ENCODE results near the gene DCC. TPM values are rescaled to one million over a fixed set of nuclear protein-coding genes. Genes with fewer than 3 reads are reported as not detected.

The DCC gene
- total RNA-seq, 2 donors from 2014 or later: 0.33 TPM; not detected in 1

DNA sequence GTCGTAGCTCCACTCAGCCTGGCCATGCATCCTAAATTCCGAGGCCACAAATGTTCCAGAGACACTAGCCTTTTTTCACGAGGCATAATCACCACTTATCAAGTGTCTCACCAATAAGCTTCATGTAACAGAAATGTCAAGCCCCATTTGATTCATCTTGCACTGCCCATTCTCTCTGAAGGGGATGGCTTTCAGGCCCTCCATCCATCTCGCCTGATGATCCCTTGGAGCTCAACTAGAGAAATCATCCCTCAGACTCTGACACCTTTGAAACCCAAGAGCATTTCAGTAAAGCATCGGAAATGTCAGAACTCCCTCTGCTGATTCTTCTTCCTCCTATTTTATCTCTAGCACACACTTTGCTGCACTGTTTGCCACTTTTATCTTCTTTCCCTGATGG lies 91.7 kb downstream of the DCC start:
- DNase-seq: no peak
- H3K27ac ChIP-seq: no peak overlapping the region
- no peaks in the 10 kb centered on the region for H3K36me3 ChIP-seq (replicated peaks in 1 of 2; ENCODE audit: insufficient read depth in 1 of 2, low read depth in 2 of 2)
- H3K4me3 ChIP-seq: no peak overlapping the region
- no peaks in the 10 kb centered on the region for H3K9me3 ChIP-seq
- 59 to 72% methylated on average over 5 of the region's 5 CpGs for WGBS, 2 donors
- intact Hi-C loops (cut with DNase I): no loop called here
- H3K4me1 ChIP-seq: no peaks in the 10 kb centered on the region
- no peaks in the 10 kb centered on the region for H3K27me3 ChIP-seq
- ATAC-seq: no peak
- no peak for TF ChIP-seq POLR2A (IDR thresholded peaks at IDR 0.05)
- TF ChIP-seq, protein P1, sequence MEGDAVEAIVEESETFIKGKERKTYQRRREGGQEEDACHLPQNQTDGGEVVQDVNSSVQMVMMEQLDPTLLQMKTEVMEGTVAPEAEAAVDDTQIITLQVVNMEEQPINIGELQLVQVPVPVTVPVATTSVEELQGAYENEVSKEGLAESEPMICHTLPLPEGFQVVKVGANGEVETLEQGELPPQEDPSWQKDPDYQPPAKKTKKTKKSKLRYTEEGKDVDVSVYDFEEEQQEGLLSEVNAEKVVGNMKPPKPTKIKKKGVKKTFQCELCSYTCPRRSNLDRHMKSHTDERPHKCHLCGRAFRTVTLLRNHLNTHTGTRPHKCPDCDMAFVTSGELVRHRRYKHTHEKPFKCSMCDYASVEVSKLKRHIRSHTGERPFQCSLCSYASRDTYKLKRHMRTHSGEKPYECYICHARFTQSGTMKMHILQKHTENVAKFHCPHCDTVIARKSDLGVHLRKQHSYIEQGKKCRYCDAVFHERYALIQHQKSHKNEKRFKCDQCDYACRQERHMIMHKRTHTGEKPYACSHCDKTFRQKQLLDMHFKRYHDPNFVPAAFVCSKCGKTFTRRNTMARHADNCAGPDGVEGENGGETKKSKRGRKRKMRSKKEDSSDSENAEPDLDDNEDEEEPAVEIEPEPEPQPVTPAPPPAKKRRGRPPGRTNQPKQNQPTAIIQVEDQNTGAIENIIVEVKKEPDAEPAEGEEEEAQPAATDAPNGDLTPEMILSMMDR (IDR thresholded peaks at IDR 0.05): no peak

- ATAC-seq (no peak), DNase-seq (no peak)
- TF ChIP-seq, protein P1 (IDR thresholded peaks at IDR 0.05): no peak
- no peak for TF ChIP-seq POLR2A (IDR thresholded peaks at IDR 0.05)
- Histone ChIP-seq H3K4me1 (peaks cover 3% of the 10 kb centered on the region), H3K4me3 (no peak overlapping the region), H3K27me3 (no peaks in the 10 kb centered on the region), H3K36me3 (replicated peaks in 1 of 2; ENCODE audit: insufficient read depth in 1 of 2, low read depth in 2 of 2) (no peaks in the 10 kb centered on the region), H3K27ac (no peak overlapping the region), H3K9me3 (no peaks in the 10 kb centered on the region)
- intact Hi-C loops (cut with DNase I): no loop called here
Observed at GRCh38 chr18:52433797-52434196, 93.8 kb downstream of the DCC start.

- no peak for ATAC-seq
- intact Hi-C loops (cut with DNase I): no loop called here
- WGBS, 2 donors: 74 to 76% methylated on average over 7 of the region's 7 CpGs
- Histone ChIP-seq H3K27me3 (no peaks in the 10 kb centered on the region), H3K4me1 (peaks cover 12% of the 10 kb centered on the region), H3K4me3 (no peak overlapping the region), H3K9me3 (no peaks in the 10 kb centered on the region), H3K27ac (no peak overlapping the region), H3K36me3 (replicated peaks in 1 of 2; ENCODE audit: insufficient read depth in 1 of 2, low read depth in 2 of 2) (no peaks in the 10 kb centered on the region)
- no peak for DNase-seq
- no peak for TF ChIP-seq POLR2A (IDR thresholded peaks at IDR 0.05)
- TF ChIP-seq, protein P1 (IDR thresholded peaks at IDR 0.05): no peak
Observed at GRCh38 chr18:52435301-52435700, 95.3 kb downstream of the DCC start.

GRCh38 chr18:52437161-52437560 lies 97.2 kb downstream of the DCC start:
- Histone ChIP-seq H3K27me3 (no peaks in the 10 kb centered on the region), H3K4me1 (peaks cover 12% of the 10 kb centered on the region), H3K27ac (no peak overlapping the region), H3K9me3 (no peaks in the 10 kb centered on the region), H3K4me3 (no peak overlapping the region), H3K36me3 (replicated peaks in 1 of 2; ENCODE audit: insufficient read depth in 1 of 2, low read depth in 2 of 2) (no peaks in the 10 kb centered on the region)
- DNase-seq: no peak
- TF ChIP-seq POLR2A (IDR thresholded peaks at IDR 0.05): no peak
- TF ChIP-seq, protein P1 (IDR thresholded peaks at IDR 0.05): no peak
- intact Hi-C loops (cut with DNase I): no loop called here
- ATAC-seq: no peak

GRCh38 chr18:52439457-52439856 lies 99.5 kb downstream of the DCC start:
- H3K4me3 ChIP-seq: no peak overlapping the region
- H3K4me1 ChIP-seq: peaks cover 12% of the 10 kb centered on the region
- WGBS, 2 donors: 13 to 24% methylated on average over 4 of the region's 4 CpGs
- TF ChIP-seq, protein P1 (IDR thresholded peaks at IDR 0.05): no peak
- TF ChIP-seq POLR2A (IDR thresholded peaks at IDR 0.05): no peak
- no peaks in the 10 kb centered on the region for H3K36me3 ChIP-seq (replicated peaks in 1 of 2; ENCODE audit: insufficient read depth in 1 of 2, low read depth in 2 of 2)
- DNase-seq (no peak), ATAC-seq (no peak)
- no peaks in the 10 kb centered on the region for H3K27me3 ChIP-seq
- intact Hi-C loops (cut with DNase I): no loop called here
- no peak overlapping the region for H3K27ac ChIP-seq
- no peaks in the 10 kb centered on the region for H3K9me3 ChIP-seq

Data from body of pancreas (tissue), 4 donors.